ENCODE measurements around the gene LMTK3.

LMTK3 gene

DNA sequence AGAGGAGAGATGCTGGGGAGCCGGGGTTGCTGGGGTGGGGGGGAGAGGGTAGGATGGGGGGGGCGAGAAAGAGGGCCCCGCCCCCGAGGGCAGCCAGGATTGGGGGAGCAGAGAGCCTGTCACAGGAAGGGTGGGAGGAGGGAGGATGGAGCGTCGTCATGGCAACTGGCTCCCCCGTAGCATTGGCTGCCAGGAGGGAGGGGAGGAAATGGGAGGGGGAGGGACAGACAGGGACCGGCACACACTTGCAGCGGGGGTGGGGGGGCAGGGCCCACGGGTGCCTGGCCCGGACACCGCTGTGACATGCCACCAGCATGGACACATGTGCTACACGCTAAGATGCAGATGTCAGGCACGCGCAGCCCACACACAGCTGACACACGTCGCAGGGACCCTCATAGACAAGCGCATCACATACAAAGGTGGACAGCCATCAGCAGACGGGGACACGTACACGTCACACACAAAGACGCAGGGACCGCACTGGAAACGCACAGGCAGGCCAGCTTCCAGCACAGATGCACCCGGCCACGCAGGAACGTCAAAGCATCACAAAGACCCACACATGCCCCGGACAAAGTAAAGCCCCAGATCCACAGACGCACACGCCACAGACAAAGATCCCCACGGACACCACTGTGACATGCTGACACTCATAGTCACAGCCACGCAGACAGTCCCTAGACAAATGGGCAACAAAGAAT, at the start of gene LMTK3:
Gene LMTK3 (minus strand): TSS at position 36 of the 704 bp plus-strand sequence. CDS start 259 bp downstream, outside the sequence.
- H3K27me3 ChIP-seq (ENCODE audit: control insufficient read depth in 2 of 2, insufficient read depth in 2 of 2, low read length in 2 of 2): peaks cover 21 to 43% of the 10 kb centered on the region in 2 donors
- H3K4me3 ChIP-seq (ENCODE audit: low read length in 2 of 2): peak within 1 kb of the TSS in 1 of 2 donors; percentile 48
- peaks cover 0 to 4% of the 10 kb centered on the region in 2 donors for H3K4me1 ChIP-seq (ENCODE audit: control insufficient read depth in 2 of 2, insufficient read depth in 2 of 2, low read length in 2 of 2)
- no peak within 1 kb of the TSS for H3K27ac ChIP-seq (ENCODE audit: low read depth in 2 of 2, low read length in 2 of 2)
- H3K36me3 ChIP-seq (ENCODE audit: control insufficient read depth in 2 of 2, insufficient read depth in 2 of 2, low read length in 2 of 2): no peaks in the 10 kb centered on the region
- no peak within 1 kb of the TSS for H3K9ac ChIP-seq (ENCODE audit: low read depth in 1 of 2, low read length in 2 of 2)
- no peaks in the 10 kb centered on the region for H3K9me3 ChIP-seq (ENCODE audit: control insufficient read depth in 2 of 2, low read length in 2 of 2)

- Histone ChIP-seq H3K36me3 (ENCODE audit: control insufficient read depth in 2 of 2, insufficient read depth in 2 of 2, low read length in 2 of 2) (no peaks in the 10 kb centered on the region), H3K4me3 (ENCODE audit: low read length in 2 of 2) (no peak overlapping the region), H3K9me3 (ENCODE audit: control insufficient read depth in 2 of 2, low read length in 2 of 2) (no peaks in the 10 kb centered on the region), H3K9ac (ENCODE audit: low read depth in 1 of 2, low read length in 2 of 2) (no peak overlapping the region), H3K4me1 (ENCODE audit: control insufficient read depth in 2 of 2, insufficient read depth in 2 of 2, low read length in 2 of 2) (peaks cover 3 to 11% of the 10 kb centered on the region in 2 donors), H3K27me3 (ENCODE audit: control insufficient read depth in 2 of 2, insufficient read depth in 2 of 2, low read length in 2 of 2) (peaks cover 0 to 4% of the 10 kb centered on the region in 2 donors), H3K27ac (ENCODE audit: low read depth in 2 of 2, low read length in 2 of 2) (no peak overlapping the region)
Observed at GRCh38 chr19:48561412-48561811, 49.8 kb upstream of the LMTK3 start.

DNA sequence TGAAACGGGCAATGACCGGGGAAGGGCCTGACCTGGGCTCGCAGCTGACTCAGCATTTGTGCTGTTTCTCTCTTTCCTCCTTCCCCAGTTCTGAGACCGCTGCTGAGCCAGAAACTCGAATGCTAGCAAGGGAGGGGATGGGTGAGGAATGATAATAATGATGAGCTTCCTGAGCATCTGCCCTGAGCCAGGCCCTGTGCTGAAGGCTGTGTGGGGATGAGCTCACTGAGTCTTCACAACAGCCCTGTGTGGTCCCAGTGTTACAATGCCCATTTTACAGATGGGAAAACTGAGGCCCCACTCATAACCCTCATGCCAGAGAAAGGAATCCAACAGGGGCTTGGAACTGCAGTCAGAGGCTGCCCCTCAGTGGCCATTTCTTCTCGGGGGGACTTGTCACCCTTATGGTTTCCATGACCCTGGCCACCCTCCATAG, 48.5 kb upstream of the LMTK3 start:
- no peaks in the 10 kb centered on the region for H3K9me3 ChIP-seq (ENCODE audit: control insufficient read depth in 2 of 2, low read length in 2 of 2)
- H3K27ac ChIP-seq (ENCODE audit: low read depth in 2 of 2, low read length in 2 of 2): no peak overlapping the region
- no peak overlapping the region for H3K9ac ChIP-seq (ENCODE audit: low read depth in 1 of 2, low read length in 2 of 2)
- H3K27me3 ChIP-seq (ENCODE audit: control insufficient read depth in 2 of 2, insufficient read depth in 2 of 2, low read length in 2 of 2): no peaks in the 10 kb centered on the region
- no peaks in the 10 kb centered on the region for H3K36me3 ChIP-seq (ENCODE audit: control insufficient read depth in 2 of 2, insufficient read depth in 2 of 2, low read length in 2 of 2)
- no peak overlapping the region for H3K4me3 ChIP-seq (ENCODE audit: low read length in 2 of 2)
- H3K4me1 ChIP-seq (ENCODE audit: control insufficient read depth in 2 of 2, insufficient read depth in 2 of 2, low read length in 2 of 2): peaks cover 3 to 16% of the 10 kb centered on the region in 2 donors

GRCh38 chr19:48558018-48558684, 46.5 kb upstream of the LMTK3 start:
- peak overlapping the region in 1 of 2 donors; percentile 26 for H3K4me3 ChIP-seq (ENCODE audit: low read length in 2 of 2)
- no peaks in the 10 kb centered on the region for H3K27me3 ChIP-seq (ENCODE audit: control insufficient read depth in 2 of 2, insufficient read depth in 2 of 2, low read length in 2 of 2)
- peak overlapping the region in 1 of 2 donors; percentile 8 for H3K9ac ChIP-seq (ENCODE audit: low read depth in 1 of 2, low read length in 2 of 2)
- peak overlapping the region; percentile 46 to 73 for H3K27ac ChIP-seq (ENCODE audit: low read depth in 2 of 2, low read length in 2 of 2)
- H3K4me1 ChIP-seq (ENCODE audit: control insufficient read depth in 2 of 2, insufficient read depth in 2 of 2, low read length in 2 of 2): peaks cover 3 to 19% of the 10 kb centered on the region in 2 donors
- H3K9me3 ChIP-seq (ENCODE audit: control insufficient read depth in 2 of 2, low read length in 2 of 2): no peaks in the 10 kb centered on the region
- H3K36me3 ChIP-seq (ENCODE audit: control insufficient read depth in 2 of 2, insufficient read depth in 2 of 2, low read length in 2 of 2): no peaks in the 10 kb centered on the region

GRCh38 chr19:48556825-48557224, 45.2 kb upstream of the LMTK3 start:
- Histone ChIP-seq H3K4me3 (ENCODE audit: low read length in 2 of 2) (no peak overlapping the region), H3K27me3 (ENCODE audit: control insufficient read depth in 2 of 2, insufficient read depth in 2 of 2, low read length in 2 of 2) (no peaks in the 10 kb centered on the region), H3K9me3 (ENCODE audit: control insufficient read depth in 2 of 2, low read length in 2 of 2) (no peaks in the 10 kb centered on the region), H3K4me1 (ENCODE audit: control insufficient read depth in 2 of 2, insufficient read depth in 2 of 2, low read length in 2 of 2) (peaks cover 14 to 27% of the 10 kb centered on the region in 2 donors), H3K27ac (ENCODE audit: low read depth in 2 of 2, low read length in 2 of 2) (no peak overlapping the region), H3K9ac (ENCODE audit: low read depth in 1 of 2, low read length in 2 of 2) (no peak overlapping the region), H3K36me3 (ENCODE audit: control insufficient read depth in 2 of 2, insufficient read depth in 2 of 2, low read length in 2 of 2) (no peaks in the 10 kb centered on the region)

- Histone ChIP-seq H3K27me3 (ENCODE audit: control insufficient read depth in 2 of 2, insufficient read depth in 2 of 2, low read length in 2 of 2) (no peaks in the 10 kb centered on the region), H3K27ac (ENCODE audit: low read depth in 2 of 2, low read length in 2 of 2) (no peak overlapping the region), H3K9me3 (ENCODE audit: control insufficient read depth in 2 of 2, low read length in 2 of 2) (no peaks in the 10 kb centered on the region), H3K4me1 (ENCODE audit: control insufficient read depth in 2 of 2, insufficient read depth in 2 of 2, low read length in 2 of 2) (peaks cover 18 to 34% of the 10 kb centered on the region in 2 donors), H3K36me3 (ENCODE audit: control insufficient read depth in 2 of 2, insufficient read depth in 2 of 2, low read length in 2 of 2) (no peaks in the 10 kb centered on the region), H3K9ac (ENCODE audit: low read depth in 1 of 2, low read length in 2 of 2) (no peak overlapping the region), H3K4me3 (ENCODE audit: low read length in 2 of 2) (no peak overlapping the region)
Observed at GRCh38 chr19:48556163-48556562, 44.5 kb upstream of the LMTK3 start.

GRCh38 chr19:48554385-48555091, 42.9 kb upstream of the LMTK3 start:
- Histone ChIP-seq H3K4me1 (ENCODE audit: control insufficient read depth in 2 of 2, insufficient read depth in 2 of 2, low read length in 2 of 2) (peaks cover 20 to 36% of the 10 kb centered on the region in 2 donors), H3K36me3 (ENCODE audit: control insufficient read depth in 2 of 2, insufficient read depth in 2 of 2, low read length in 2 of 2) (no peaks in the 10 kb centered on the region), H3K4me3 (ENCODE audit: low read length in 2 of 2) (no peak overlapping the region), H3K9ac (ENCODE audit: low read depth in 1 of 2, low read length in 2 of 2) (no peak overlapping the region), H3K9me3 (ENCODE audit: control insufficient read depth in 2 of 2, low read length in 2 of 2) (no peaks in the 10 kb centered on the region), H3K27ac (ENCODE audit: low read depth in 2 of 2, low read length in 2 of 2) (no peak overlapping the region), H3K27me3 (ENCODE audit: control insufficient read depth in 2 of 2, insufficient read depth in 2 of 2, low read length in 2 of 2) (peaks cover 0 to 4% of the 10 kb centered on the region in 2 donors)

- Histone ChIP-seq H3K36me3 (ENCODE audit: control insufficient read depth in 2 of 2, insufficient read depth in 2 of 2, low read length in 2 of 2) (no peaks in the 10 kb centered on the region), H3K9ac (ENCODE audit: low read depth in 1 of 2, low read length in 2 of 2) (no peak overlapping the region), H3K27ac (ENCODE audit: low read depth in 2 of 2, low read length in 2 of 2) (no peak overlapping the region), H3K4me1 (ENCODE audit: control insufficient read depth in 2 of 2, insufficient read depth in 2 of 2, low read length in 2 of 2) (peaks cover 17 to 32% of the 10 kb centered on the region in 2 donors), H3K4me3 (ENCODE audit: low read length in 2 of 2) (no peak overlapping the region), H3K27me3 (ENCODE audit: control insufficient read depth in 2 of 2, insufficient read depth in 2 of 2, low read length in 2 of 2) (peaks cover 0 to 9% of the 10 kb centered on the region in 2 donors), H3K9me3 (ENCODE audit: control insufficient read depth in 2 of 2, low read length in 2 of 2) (no peaks in the 10 kb centered on the region)
Observed at GRCh38 chr19:48553676-48554384, 42.2 kb upstream of the LMTK3 start.

DNA sequence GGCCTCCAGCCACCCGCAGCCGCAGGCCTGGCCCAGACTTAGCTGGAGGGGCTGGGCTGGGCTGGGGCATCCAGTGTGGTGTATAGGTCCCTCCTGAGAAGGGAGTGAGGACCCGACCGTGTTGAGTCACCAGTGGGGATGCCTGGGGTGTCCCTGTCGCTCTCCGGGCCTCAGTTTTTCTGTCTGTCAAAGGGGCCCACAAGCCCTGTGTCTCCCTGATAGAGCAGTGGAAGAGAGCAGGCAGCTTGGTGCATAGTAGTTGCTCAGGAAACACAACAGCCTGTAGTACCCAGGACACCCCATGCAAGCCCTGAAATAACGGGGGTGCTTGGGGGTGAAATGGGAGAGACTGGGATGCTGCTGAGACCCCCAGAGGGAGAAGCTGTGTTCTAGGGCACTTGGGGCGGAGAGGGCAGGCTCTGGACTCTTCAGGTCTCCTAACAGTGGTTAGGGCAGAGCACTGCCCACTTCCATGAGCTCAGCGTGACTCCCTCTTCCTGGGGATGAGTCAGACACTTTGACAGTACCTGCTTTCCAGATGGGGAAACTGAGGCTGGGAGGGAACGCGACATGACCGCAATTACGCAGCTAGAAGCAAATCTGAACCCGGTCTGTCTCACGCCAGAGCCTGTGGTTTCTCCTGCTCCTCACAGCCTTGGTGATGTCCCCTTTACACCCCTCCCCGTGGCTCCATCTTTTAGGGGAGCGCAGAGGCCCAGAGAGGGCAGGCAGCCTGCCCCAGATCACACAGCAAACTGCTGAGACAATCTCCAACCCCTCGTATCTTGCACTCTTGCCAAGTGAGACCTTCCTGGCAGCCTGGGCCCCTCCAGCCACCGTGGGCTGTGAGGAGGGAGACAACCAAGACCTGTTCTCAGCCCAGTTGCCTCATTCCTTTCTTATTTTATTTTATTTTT, 41.0 kb upstream of the LMTK3 start:
- Histone ChIP-seq H3K4me3 (ENCODE audit: low read length in 2 of 2) (peak overlapping the region in 1 of 2 donors; percentile 33), H3K27ac (ENCODE audit: low read depth in 2 of 2, low read length in 2 of 2) (no peak overlapping the region), H3K9me3 (ENCODE audit: control insufficient read depth in 2 of 2, low read length in 2 of 2) (no peaks in the 10 kb centered on the region), H3K4me1 (ENCODE audit: control insufficient read depth in 2 of 2, insufficient read depth in 2 of 2, low read length in 2 of 2) (peaks cover 17 to 25% of the 10 kb centered on the region in 2 donors), H3K27me3 (ENCODE audit: control insufficient read depth in 2 of 2, insufficient read depth in 2 of 2, low read length in 2 of 2) (peaks cover 0 to 16% of the 10 kb centered on the region in 2 donors), H3K36me3 (ENCODE audit: control insufficient read depth in 2 of 2, insufficient read depth in 2 of 2, low read length in 2 of 2) (no peaks in the 10 kb centered on the region), H3K9ac (ENCODE audit: low read depth in 1 of 2, low read length in 2 of 2) (no peak overlapping the region)

All from mucosa of rectum (tissue), 2 donors.